GM19468 (cell line): Measurements from ENCODE around the gene DIP2C.

ENCODE experiments used
- ATAC-seq: cut with Tn5 transposase; IDR thresholded peaks from one replicate; pipeline ENCODE4 v1.9.1; 2021; ENCODE audit warnings: mild to moderate bottlenecking, moderate library complexity, moderate number of reproducible peaks; ENCODE audit not compliant: unreplicated experiment; ENCODE audit errors: extremely low read depth

Gene DIP2C

DNA sequence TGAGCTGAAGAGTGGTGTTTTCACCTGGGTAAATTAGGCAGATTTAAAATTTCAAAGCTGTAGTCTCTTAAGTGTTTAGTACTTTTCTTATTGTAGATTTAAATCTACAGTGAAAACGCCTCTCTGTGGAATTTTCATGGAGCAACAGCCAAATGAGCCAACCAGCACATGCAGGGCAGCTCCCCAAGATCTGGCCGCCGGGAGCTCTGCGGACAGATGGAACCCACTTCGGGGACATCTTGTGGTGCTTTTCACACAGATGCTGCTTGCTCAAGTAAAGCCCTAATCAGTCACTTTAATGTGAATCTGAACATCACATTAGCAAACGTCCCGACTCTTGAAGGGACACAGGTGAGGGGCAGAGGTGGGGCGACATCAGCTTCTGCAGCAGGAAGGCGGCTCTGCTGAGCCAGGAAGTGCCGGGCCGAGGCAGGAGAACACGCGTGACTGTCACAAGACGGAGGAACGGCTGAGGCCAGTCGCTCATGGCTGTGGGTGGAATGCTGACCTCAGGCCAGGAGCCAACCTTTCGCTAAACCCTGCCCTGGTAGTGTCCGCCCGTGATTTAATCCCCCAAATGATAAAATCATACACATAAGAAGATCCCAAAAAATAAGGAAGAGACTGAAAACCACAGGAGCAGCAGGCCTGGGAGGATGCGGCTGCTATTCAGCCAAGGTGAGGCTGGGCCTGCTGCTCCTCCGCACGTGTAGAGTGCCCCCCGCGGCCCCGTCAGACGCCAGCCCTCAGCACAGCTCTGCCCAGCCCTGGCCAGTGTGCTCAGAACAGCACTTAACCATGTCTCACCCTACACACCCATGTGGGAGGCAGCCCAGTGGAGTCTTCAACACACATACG is 297.4 kb downstream of the DIP2C start:
- ATAC-seq: no peak

DNA sequence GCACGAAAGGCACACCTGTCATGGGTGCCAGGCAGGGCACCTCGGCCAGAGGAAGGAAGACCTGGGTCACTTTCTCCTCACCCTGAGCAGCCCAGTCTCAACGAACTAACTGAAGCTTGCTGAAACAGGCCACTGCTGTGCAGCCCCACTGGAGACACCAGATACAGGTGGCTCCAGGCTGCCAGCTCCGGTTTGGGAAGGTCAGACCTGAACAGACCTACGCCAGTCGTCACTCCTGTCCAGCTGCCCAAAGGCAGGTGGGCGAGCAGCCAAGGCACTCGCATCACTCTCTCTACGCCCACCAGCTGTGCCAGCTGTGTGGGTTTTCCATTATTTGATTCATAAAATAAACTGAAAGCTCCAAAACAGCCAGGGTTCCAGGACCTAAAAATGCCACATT is 298.2 kb downstream of the DIP2C start:
- no peak for ATAC-seq

DNA sequence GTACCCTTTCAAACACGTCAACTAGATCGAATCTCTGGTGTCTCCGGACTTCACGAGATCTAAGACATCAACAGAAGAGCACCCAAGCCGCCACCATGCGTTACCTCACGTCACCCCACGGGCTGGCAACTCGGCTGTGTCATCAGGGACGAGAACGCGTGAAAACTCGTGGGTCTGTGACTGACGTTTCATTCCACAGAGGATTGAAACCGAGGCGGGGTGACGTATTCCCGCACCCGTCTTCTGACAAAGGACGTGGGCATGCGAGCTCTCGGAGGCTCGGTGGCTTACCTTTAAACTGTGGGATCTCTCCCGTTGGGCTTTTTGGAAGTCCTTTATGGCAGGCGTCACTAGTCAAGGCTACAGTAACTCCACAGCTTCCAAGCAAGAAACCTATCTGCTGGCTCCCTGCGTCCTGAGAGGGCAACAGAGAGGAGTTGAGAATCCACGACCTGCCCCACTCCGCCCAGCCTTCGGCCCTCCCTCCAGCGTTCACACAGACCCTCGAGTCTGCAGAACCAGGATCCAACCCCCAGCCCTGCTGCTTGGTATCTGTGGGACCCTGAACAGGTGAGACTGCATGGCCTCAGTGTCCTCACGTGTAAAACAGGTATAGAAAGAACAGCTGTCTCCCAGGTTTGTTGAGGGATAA is 298.9 kb downstream of the DIP2C start:
- ATAC-seq: no peak

DNA sequence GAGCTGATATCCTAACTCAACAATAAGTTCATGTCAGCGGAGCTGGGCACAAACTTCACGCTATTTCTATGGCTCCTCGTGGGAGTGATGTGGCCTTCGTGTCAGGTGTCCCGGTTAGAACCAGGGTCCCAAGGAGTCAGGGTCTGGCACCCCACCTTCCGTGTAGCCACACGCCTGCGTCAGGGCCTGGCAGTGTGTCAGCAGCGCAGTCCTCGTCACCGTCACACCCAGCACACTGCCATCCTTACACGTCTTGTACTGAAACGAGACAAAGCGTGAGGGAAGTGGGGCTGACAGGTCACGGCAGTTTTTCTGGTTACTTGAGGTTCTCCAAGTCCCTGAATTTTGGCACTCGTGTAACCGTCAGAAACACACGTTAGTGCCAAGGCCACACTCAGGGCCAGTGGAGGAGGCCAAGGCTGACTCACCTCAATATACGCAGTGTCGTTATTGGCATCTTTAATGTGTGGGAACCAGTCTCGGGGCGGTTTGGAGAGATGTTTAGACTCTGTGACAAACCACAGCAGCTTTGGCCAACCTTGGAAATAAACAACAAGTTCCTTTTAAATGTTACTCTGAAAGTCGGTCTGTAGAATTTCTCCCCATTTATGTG is 299.5 kb downstream of the DIP2C start:
- no peak for ATAC-seq

DNA sequence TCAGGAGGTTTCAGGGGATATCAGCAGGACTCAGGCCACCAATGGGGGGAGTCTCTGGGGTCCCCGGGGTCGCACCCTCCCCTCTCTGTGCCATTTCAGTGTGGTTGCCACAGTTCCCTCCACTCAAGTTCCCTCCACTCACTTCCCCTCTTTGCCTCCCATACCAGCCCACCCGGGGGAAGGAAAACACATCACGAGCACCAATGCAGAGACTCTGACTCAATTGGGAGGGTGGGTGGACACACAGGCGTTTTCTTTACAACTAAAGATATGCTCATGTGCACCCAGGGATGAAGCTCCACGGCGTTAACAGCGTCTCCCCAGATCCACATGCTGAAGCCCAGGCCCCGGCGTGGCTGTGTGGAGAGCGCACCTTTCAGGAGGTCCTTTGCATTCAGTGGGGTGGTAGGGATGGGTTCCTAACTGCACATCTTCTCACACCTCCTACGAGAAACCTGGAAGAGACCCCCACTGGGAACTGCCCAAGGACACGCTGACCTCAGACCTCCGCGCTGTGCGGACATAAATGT is 300.1 kb downstream of the DIP2C start:
- no peak for ATAC-seq

DNA sequence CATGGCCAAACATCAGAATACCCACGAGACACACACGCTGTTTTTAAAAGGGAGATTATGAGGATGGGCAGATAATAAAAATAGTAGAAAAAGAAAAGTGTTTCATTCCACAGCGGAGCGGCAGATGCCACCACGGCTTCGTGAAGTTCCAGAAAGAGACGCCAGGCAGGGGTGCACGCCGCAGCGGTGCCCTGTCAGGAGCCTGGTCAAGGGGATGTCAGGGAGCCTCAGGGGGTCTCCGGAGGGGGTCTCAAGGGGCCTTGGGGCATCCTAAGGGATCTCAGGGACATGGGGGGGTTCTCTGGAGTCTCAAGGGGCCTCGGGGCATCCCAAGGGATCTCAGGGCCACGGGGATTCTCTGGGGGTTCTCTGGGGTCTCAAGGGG is 300.8 kb downstream of the DIP2C start:
- no peak for ATAC-seq

DNA sequence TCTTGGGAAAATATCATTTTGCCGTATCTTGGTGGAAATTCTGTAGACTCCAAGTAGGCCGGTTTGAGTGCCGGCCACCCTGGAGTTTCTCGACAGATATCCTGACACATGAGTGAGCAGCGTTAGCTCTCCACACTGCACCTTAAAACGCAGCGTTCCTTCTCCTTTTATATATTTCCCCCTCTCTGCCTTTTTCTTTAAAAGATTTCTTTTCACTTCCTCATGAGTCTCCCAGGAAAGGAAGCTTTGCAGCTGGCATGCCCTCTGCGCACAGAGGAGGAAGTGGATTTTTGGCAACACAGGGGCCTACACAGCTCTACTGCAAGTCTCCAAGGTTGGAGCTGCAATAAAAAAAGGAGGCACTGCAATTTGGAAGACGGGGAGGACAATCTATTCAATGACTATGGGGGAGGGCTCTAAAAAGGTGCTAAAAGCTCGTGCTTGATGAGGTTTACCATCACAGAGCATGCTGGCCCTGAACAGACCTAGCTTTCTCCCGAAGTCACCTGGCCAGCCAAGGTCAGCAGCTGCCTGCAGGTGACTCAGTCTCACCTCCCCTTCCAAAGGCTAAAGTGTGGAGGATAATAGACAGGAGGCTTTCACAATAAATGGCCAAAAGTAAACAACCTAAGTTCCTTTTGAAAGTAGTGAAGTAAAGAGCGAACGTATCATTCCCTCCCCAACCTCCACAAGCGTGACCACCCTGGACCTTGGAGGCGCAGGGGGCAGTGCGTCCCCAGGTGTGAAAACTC is 301.4 kb downstream of the DIP2C start:
- no peak for ATAC-seq

DNA sequence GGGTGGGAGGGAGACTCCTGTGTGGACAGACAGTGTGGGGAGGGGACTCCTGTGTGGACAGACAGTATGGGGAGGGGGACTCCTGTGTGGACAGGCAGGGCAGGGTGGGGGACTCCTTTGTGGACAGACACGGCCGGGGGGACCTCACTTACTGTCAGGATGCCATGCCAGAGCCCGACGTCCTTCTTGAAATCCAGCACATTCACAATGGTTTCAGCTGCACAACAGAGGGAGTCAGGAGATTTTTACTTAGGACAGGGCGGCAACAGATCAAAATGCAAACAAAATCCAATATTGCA is 301.9 kb downstream of the DIP2C start:
- ATAC-seq: no peak

DNA sequence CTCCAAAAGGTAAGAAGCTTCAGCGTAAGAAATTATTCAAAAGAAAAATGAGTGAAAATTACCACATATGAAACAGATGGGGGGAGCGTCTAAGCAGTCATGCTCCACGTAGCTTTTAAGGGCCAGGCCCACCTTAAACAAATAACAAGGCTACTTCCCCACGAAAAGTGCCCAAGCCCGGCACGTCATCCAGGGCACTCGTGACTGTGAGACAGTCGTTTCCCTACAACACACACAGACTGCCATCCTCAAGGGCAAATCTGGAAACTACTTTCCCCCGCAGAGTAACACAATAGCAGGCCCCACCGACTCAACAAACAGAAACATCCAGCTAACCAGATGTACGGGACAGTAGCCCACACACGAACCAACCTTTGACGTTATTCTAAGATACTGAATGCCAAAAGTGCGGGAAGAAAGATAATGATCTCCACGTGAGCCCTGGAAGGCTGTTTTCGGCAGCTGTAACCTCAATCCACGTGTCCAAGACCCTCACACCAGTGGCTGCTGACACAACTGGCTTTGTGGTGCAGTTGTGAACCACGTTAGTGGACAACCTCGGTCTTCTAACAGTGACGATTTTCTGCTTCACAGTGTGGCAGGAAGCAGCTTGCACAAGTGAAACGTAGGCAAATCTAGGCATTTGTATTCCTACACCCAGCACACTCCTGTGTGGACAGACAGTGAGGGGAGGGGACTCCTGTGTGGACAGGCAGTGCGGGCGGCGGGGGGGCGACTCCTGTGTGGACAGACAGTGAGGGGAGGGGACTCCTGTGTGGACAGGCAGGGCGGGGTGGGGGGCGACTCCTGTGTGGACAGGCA is 302.5 kb downstream of the DIP2C start:
- ATAC-seq: no peak

DNA sequence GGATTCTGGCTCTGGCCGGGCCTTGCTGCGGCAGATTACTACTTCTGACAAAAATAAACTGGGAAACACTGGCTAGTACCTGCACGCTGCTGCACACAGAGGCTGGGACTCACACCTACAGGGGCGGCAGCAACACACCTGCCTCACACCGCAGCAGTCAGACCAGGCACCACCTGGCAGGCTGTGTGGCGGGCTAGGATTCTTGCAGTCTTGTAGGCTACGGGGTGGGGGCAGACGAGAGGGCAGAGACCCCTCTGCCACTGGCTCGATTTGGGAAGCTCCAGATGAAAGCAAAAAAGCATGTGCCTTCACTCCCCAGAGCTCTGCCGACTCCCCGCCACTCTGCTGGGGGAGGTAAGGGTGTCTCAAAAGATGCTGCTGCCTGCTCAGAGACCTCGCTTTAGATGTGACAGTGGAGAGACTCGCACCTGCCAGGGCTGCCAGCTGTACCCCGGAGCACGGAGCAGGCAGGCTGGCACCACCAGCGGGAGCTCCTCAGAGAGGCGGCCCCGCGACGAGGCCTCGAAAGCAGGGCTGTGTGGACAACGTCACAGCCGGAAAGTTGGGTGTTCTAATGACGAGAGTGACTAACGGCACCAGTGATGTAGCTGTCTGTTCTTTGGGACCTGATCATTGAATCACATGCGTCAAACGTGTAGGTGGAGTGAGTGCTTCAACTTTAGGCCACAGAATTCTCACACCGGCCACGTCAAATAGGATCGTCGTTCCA is 303.7 kb downstream of the DIP2C start:
- ATAC-seq: no peak

DNA sequence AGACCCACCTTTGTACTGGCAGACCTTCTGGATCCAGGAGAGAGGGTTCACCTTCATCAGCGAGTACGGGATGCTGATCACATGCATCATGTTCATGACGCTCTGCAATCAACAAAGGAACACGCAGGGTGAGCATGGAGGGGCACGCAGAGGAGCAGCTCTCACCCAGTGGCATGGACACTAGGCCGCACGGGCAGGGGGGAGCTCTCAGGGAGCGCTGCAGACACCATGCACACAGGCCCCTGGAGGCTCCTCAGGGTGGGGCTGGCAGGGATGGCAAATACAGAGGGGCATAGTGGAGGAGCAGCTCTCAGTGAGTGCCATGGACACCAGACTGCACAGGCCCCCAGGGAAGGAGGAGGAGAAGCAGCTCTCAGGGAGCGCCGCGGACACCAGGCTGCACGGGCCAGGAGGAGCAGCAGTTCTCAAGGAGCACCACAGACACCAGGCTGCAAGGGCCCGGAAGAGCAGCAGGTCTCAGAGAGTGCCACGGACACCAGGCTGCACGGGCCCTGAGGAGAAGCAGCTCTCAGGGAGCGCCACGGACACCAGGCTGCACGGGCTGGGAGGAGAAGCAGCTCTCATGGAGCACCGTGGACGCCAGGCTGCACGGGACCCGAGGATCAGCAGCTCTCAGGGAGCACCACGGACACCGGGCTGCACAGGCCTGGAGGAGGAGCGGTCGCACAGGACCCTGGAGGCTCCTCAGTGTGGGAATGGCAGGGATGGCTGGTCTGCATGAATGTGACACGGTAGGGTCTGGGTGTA is 304.7 kb downstream of the DIP2C start:
- no peak for ATAC-seq

DNA sequence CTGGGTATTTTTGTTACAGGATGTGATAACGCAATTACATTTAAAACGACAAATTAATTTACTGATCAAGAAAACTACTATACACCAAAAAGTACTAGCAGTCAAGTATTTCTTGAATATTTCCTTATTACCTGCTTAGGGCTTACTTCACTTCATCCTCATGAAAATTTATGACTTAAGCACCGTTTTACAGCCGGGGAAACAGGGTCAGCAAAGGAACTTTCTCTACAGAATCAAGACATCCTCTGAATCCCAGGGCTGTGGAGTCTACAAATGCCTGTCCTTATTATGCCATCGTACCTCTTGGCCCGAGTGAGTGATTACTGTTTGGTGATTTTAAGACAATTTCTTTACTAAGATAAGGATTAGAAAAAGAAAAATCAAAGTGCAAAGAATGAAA is 305.9 kb downstream of the DIP2C start:
- ATAC-seq: no peak

DNA sequence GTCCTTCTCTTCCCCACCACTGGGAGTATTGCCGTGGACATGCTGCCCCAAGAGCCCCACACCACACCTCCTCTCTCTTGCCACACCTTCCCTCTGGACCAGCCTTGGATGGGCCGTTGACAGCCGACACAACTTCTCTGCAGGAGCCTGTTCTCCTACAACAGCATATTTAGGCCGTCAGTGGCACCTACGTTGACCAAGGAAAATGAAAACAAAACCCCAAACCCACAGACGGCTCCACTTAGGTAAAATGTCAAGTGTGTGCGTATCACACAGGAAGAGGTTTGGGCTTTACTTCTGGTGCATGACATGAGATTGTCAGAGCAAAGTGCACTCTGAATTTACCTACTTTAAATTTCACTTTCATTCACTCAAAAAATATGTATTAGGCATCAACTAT is 307.7 kb downstream of the DIP2C start:
- no peak for ATAC-seq

DNA sequence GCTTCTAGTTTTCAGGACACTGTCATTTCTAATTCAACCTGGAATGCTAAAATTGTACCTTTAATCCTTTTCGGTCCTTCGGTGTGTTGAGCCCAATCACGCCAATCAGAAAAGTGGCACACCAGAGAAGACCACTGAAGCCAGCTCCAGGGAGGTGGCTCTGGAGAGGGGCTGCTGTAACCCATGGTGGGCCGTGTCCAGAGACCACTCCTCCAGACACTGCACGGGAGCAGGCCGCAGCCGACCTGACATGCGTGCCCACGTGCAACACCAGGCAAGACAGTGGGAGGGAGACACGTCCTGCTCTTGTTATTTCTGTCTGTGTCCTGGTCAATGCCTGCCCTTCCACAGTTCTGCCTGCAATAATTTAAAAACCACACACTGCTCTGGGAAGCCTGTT is 308.1 kb downstream of the DIP2C start:
- no peak for ATAC-seq

DNA sequence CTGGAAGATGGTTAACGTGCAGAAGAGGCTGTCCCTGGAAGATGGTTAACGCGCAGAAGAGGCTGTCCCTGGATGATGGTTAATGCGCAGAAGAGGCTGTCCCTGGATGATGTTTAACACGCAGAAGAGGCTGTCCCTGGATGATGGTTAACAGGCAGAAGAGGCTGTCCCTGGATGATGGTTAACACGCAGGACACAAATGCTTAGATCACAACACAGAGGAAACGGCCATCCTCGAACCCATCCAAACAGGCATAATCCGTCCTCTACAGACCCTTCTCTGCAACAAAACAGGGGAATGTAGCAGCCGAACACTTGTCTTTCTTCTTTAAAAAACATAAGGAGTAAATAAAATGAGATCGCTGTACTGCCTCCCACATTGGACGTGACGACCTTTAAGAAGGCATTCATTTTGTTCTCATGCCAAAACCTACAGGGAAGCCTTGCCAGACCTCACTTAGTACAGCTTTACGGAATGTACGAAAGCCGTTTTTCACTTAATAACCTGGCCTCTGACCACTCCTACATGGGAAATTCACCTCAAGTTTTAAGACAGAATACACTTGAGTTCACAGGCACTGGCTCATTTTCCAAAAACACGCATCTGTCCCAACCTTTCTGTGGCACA is 309.0 kb downstream of the DIP2C start:
- no peak for ATAC-seq

DNA sequence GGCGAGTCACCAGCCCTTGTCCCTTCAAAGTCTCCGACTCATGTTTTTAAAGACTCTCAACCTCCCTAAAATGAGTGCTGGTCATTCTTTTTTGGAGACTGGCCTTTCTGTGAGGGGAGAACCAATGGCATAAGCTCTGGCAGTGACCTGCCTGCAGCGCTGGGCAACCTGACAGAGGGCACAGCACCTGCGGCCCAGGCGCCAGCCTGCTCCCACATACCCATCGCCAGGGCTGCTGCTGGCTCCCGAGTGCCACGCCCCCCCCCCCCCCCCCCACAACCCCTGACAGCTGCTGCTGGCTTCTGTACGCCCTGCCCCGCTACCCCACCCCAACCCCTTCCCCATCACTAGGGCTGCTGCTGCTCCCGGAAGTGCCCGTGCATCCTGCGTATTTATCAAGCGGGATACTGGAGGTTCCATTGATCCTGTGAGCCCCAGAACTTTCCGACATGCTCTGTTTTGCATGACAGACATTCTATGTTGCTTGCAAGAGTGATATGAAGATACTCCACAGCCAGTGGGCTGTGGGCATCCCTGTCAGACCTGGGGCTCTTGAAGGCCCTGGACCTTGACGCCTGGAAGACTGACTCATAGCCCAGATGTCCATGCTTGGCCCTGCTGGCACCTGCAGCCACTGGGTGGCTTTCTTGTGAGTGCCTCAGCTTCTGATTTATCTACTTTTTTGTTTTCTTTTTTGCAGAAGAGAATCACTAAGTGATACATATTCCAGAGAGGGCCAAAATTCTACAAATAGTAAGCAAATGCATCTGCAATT is 310.4 kb downstream of the DIP2C start:
- ATAC-seq: no peak

DNA sequence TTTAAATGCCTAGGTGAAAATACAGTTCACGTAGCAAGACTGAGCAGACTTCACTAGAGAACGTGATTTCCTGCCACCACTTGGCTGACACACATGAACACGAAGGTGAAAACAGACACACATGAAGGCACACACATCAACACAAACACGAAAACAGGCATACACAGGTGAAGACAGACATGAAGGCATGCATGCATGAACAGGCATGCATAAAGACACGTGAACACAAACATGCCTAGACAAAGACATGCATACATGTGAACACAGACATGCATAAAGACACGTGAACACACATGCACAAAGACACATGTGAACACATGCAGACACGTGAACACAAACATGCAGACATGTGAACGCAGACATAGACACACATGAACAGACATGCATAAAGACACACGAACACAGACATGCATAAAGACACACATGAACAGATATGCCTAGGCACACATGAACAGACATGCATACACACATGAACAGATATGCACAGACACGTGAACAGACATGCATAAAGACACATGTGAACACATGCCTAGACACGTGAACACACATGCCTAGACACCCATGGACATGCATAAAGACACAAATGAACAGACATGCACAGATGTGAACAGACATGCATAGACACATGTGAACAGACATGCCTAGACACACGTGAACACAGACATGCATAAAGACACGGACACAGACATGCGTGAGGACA is 311.1 kb downstream of the DIP2C start:
- ATAC-seq: no peak
